CD4-positive, alpha-beta T cell treated with Interleukin-10 for 1 hour (primary cell): ENCODE measurements around the gene PRDM11.

Source experiments
- DNase-seq: peaks from one replicate; pipeline ENCODE4 v3.0.0-alpha.2; 2020

Gene PRDM11

GRCh38 chr11:45178223-45178622 is 31.8 kb downstream of the PRDM11 start:
- DNase-seq = no peak

- no peak for DNase-seq
Measured at GRCh38 chr11:45178890-45179671, 32.6 kb downstream of the PRDM11 start.

DNA sequence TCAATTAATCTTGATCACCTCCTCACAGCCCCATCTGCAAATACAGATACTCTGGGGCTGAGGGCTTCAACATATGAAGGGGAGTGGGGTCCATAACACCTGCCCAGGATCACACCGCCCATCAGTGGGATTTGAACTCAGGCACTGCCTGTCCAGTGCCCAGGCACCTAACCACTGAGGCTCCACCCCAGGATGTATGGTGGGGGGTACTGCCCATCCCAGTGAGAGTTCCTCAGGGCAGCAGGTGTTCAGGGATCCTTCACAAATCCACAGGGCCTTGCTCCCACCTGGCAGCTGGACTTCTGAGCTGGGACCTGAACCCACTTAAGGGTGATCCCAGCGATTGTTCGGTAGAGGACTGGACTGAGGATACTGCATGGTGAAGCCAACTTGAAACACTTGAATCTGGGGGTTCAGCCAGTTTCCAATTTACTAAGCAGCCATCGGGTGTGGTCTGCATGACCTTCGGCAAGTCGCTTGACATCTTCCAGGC is 33.3 kb downstream of the PRDM11 start:
- no peak for DNase-seq

DNA sequence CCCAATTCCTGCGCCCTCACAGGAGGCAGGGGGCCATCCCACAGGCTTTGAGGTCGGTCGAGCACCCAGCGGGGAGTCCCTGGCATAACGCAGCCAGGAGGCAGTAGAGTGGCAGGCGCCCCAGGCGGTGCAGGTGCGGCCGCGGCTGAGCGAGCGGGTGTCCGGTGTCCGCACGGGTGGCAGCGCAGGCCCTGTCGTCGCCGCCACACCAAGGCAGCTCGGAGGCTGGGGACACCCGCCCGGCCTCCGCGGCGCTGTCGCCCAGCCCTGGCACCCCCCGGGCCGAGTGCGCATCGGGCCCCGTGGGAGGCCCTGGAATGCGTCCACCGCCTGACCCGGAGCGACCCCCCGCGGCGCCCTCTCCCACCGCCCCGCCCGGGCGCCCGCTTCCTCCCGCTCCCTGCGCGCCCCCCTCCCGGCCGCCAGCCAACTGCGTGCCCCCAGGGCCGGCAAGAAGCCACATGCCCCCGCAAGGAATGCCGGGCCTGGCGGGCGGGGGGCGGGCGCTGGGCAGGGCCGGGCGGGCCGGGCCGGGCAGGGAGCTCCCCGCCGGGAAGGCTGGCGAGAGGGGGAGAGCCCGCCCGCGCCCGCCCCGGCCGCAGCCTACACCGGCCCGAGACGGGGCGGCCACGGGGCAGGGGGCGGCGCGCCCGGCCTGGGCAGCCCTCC is 33.9 kb downstream of the PRDM11 start:
- DNase-seq = no peak

DNA sequence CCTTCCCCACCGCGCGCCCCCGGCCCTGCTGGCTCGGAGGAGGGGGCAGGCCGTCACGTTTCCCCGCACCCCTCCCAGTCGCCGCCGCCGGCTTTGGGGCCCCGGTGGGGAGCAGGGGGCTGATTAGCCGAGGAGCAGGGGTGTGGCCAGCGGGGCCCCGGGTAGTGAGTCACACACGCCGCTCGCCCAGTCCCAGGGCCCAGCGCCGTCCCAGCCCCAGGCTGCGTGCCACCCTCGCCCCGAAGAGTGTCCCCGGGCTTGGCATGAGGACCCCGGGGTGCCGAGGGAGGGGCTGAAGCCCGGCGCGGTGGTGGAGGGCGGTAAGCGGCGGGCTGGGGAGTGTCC is 34.4 kb downstream of the PRDM11 start:
- DNase-seq = peak; percentile 13

DNA sequence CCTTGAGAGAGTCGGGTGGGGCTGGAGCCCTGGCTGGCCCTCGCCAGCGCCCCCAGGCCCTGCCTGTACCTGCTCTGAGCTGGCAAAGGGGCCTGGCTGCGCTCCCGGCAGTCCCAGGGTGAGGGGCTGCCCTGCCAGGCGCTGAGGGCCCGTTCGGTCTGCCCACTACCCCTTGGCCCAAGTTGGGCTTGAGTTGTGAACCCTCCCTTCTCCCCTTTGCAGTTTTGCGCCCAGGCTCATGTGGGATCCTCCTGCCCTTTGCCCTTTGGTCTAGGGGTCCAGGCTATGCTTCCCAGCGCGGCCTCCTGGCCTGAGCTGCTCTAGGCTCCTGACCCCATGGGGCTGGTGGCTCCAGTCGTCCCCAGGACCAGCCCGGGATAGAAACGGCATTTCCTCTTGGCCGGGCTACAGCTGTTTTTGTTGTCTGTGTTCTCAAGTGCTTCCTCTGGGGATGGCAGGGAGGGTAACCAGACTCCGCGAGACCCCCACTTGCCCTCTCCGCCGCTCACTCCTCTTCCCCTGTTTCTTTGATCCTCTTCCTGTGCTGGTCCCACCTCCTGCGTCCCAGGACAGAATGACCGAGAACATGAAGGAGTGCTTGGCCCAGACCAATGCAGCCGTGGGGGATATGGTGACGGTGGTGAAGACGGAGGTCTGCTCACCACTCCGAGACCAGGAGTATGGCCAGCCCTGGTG is 34.9 kb downstream of the PRDM11 start:
- DNase-seq = no peak

GRCh38 chr11:45181889-45182550 is 35.6 kb downstream of the PRDM11 start:
- DNase-seq = no peak

GRCh38 chr11:45182902-45183301 is 36.5 kb downstream of the PRDM11 start:
- no peak for DNase-seq

DNA sequence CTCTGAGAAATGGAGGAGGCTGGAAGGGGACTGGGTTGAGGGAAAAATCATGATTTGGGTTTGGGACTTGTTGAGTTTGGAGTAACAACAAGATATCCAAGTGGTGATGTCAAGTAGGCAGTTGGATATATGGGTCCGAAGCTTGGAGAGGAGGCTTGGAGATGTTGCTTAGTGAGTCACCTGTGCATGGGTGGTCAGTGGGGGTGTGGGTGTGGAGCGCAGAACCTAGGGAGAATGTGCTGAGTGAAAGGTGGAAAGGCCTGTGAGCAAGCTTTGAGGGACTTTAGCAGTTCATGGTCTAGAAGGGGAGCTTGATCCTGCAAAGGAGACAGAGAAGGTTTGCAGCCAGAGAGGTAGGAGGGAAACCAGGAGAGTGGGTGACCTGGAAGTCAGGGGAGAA is 38.2 kb downstream of the PRDM11 start:
- no peak for DNase-seq

DNA sequence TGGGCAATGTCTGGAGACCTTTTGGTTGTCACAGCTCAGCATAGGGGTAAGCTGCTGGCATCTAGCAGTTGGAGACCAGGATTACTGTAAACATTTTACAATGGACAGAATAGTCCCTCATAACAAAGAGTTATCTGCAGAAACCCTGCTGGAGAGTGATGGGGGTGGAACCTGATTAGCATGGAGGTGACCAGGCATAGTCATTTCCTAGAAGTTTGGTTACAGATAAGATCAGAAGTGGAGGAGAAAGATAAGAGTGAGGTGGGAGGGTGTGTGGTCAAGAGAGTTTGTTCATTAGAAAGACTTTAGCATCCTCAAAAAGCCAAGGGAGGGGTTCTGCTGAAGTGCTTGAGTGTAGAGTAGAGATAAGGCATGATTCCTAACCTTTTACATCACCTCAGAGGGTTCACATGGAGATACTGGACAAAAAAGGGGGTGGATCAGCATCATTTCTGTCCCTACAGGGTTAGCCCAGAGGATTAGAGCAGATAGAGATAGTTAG is 38.8 kb downstream of the PRDM11 start:
- DNase-seq = no peak

DNA sequence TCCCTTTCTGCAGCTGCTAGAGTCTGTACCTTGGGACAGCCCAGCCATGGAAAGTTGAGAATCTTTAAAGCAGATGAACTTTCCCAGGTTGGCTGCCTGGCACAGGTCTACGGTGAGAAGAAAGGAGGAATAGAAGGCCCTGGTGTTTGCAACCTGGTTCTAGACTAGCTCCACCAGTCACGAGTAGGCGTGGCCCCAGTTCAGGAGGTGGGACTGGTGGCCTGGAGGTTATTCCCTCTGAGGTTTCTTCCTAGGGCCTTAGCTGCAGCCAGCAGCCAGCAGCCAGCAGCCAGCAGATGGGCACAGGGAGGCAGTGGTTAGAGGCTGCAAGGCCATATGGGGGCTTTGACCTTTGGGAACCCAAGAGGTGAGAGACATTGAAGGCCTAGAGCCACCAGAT is 40.9 kb downstream of the PRDM11 start:
- no peak for DNase-seq

GRCh38 chr11:45188127-45188526 is 41.7 kb downstream of the PRDM11 start:
- DNase-seq = no peak

DNA sequence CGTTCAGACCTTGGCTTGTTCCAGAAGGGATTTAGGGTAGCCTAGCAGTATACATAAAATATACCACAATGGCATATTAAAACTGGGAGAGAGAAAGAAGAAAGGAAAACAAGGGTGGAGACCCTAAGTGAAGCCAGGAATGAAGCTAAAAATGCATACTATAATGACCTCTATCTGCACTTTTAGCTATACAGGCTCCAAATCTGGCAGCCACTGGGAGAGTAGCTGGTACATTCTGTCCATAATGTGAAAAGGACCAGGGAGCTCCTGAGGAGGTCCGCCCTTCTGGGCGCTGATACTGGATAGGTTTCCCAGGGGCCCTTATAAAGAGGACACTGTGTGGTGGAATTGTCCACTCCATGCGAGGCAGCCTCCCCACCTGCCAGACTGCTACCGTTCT is 42.8 kb downstream of the PRDM11 start:
- DNase-seq = no peak

GRCh38 chr11:45193695-45194094 is 47.3 kb downstream of the PRDM11 start:
- no peak for DNase-seq

- no peak for DNase-seq
Measured at GRCh38 chr11:45204761-45205160, 58.3 kb downstream of the PRDM11 start.

- no peak for DNase-seq
Measured at GRCh38 chr11:45205978-45206377, 59.5 kb downstream of the PRDM11 start.

- DNase-seq = no peak
Measured at GRCh38 chr11:45208135-45208534, 61.7 kb downstream of the PRDM11 start.

DNA sequence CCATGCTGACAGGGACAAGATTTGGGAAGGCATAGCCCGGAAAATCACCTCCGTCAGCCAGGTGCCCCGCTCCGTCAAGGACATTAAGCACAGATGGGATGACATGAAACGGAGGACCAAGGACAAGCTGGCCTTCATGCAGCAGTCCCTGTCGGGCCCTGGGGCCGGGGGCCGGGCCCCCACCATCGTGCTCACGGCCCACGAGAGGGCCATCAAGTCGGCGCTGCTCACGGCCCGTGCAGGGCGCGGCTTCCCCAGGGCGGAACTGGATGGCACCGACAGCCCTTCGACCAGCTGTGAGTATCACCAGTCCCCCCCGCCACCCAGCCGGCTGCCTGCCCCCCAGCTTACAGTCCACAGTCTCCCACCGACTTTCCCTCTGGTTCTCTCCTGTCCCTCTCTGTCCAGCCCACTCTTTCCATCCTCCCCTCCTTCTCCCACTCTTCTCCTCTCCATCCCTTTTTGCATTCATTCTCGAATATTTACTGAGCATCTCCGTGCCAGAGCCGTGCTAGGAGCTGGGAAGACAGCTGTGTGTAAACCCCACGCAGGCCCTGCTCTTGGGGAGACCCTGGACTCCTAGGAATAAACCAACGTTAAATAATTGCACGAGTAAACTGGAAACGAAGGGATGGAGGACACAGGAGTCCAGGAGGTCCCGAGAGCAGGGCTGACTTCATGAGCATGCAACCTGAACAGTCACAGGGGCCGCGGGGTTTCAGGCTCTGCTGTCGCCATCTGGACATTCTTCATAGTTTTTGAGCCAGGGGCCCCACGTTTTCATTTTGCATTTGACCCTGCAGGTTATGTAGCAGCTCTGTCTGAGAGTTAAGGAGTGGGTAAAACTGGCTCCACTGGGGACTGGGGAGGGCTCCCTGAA is 62.8 kb downstream of the PRDM11 start:
- DNase-seq = no peak

- no peak for DNase-seq
Measured at GRCh38 chr11:45209891-45210699, 63.7 kb downstream of the PRDM11 start.

- DNase-seq = no peak
Measured at GRCh38 chr11:45210846-45211245, 64.4 kb downstream of the PRDM11 start.

DNA sequence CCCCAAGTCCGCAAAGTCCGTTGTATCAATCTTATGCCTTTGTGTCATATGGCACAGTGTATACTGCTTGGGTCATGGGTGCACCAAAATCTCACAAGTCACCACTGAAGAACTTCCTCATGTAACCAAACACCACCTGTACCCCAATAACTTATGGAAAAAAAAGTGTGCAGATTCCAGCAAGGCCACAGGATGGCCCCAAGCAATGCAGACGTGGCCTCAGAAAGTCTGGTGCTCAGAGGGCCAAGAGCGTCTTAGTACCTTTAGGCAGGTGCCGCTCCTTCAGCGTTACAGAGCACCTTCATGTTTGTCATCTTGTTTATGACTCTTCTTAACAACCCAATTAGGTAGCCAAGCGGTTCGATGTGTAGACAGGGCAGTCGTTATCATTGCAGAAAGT is 65.3 kb downstream of the PRDM11 start:
- no peak for DNase-seq
